Neural progenitor cell (in vitro differentiated cells): Measurements from ENCODE around the gene FGFRL1.

Source experiments
- CTCF ChIP-seq: fragments of 200-600 bp; sonication (generic); IDR thresholded peaks from 2 replicates; pipeline ENCODE4 v1.5.1; 2017; ENCODE audit warnings: antibody characterized with exemption, mild to moderate bottlenecking
- EZH2phosphoT487 ChIP-seq: fragments of 200-600 bp; sonication (generic); IDR thresholded peaks from 2 replicates; pipeline ENCODE4 v1.6.1; 2017; ENCODE audit warnings: antibody characterized with exemption

- no peak for TF ChIP-seq CTCF
- TF ChIP-seq EZH2phosphoT487: peak; percentile 98
These were observed 9.2 kb upstream of the FGFRL1 start for GRCh38 chr4:1002131-1002630.
